Psoas muscle (tissue), 8 donors: Measurements from ENCODE around the gene SCG3. TPM values are rescaled to one million over a fixed set of nuclear protein-coding genes. Genes with fewer than 3 reads are reported as not detected.

ENCODE experiments used
- ATAC-seq, 4 donors: fragments of 200-7000 bp; cut with Tn5 transposase; one replicate each; pipeline ENCODE4 v1.9.1; 2020; ENCODE audit warnings: moderate library complexity in 3 of 4, mild to moderate bottlenecking in 2 of 4
- DNase-seq, 2 donors: peaks; one replicate each; pipeline ENCODE4 v3.0.0-alpha.2; 2020
- H3K27ac ChIP-seq: fragments of 200-600 bp; one replicate; pipeline ENCODE4 v1.8.0; 2022
- H3K27me3 ChIP-seq, 3 donors: fragments of 200-600 bp in 1 of 3; one replicate each; pipeline versions ENCODE4 v1.6.1 to v1.8.0; 2013 to 2022; ENCODE audit warnings: low read length in 2 of 3, mild to moderate bottlenecking in 2 of 3, moderate library complexity in 1 of 3; ENCODE audit not compliant: insufficient read depth in 3 of 3
- H3K36me3 ChIP-seq, 2 donors: fragments of 200-600 bp in 1 of 2; one replicate each; pipeline versions ENCODE4 v1.6.1 to v1.8.0; 2013 to 2022; ENCODE audit warnings: low read depth in 1 of 2, mild to moderate bottlenecking in 1 of 2, moderate library complexity in 1 of 2; ENCODE audit not compliant: insufficient read depth in 1 of 2
- H3K4me1 ChIP-seq: fragments of 200-600 bp; one replicate; pipeline ENCODE4 v1.8.0; 2022
- H3K4me3 ChIP-seq: fragments of 200-600 bp; one replicate; pipeline ENCODE4 v1.8.0; 2022; ENCODE audit warnings: mild to moderate bottlenecking
- H3K9me3 ChIP-seq: fragments of 200-600 bp; one replicate; pipeline ENCODE4 v1.8.0; 2022
- CTCF ChIP-seq: fragments of 200-600 bp; IDR thresholded peaks from one replicate; pipeline ENCODE4 v1.8.0; 2022; ENCODE audit warnings: antibody characterized with exemption
- WGBS, 3 donors: extraction: QIAGEN DNeasy Blood & Tissue Kit; methylation state at CpG; one replicate each; pipeline versions ENCODE4 v1.1.6 to v1.1.7; 2013; 5-methylcytosine and 5-hydroxymethylcytosine counted together
- intact Hi-C, 2 donors: fragments of 100-400 bp; cut with DNase I; formaldehyde crosslinking; loops; one replicate each; pipeline versions ENCODE4 v1.11.0 to v1.14.2; 2022
- polyA plus RNA-seq, 3 donors: library from polyadenylated mRNA; stranded (reverse); fragments of 200-250 nt; gene quantifications; one replicate each; pipeline ENCODE4 v1.2.3, GENCODE V29; 2013
- total RNA-seq, 4 donors: library from RNA; stranded (reverse); fragmentation: NEBNext Ultra II Directional in 2 of 4; extraction: Animal tissue kit (Norgen Biotek cat#: 25700) in 2 of 4; gene quantifications; one replicate each; pipeline versions ENCODE4 v1.2.1 to v1.2.4, GENCODE V29; 2021 to 2023
- donor health status: healthy with polysubstance abuse.
- donor health status: DM: no; HTN: no; CAD: no; lungs with moderate emphysema.
- donor health status: Bipolar disorder and iron deficiency.
- donor health status: healthy.
- donor health status: DM: yes; HTN: yes; CAD: no.
- donor health status: DM: no; HTN: no; CAD: no.
- donor health status: DM: no; HTN: no; CAD: no.
- donor health status: DM: yes; HTN: yes; CAD: no.

Gene SCG3
- total and polyA plus RNA-seq, 7 donors = 0.04 to 0.07 (median 0.06) TPM; not detected in 4

DNA sequence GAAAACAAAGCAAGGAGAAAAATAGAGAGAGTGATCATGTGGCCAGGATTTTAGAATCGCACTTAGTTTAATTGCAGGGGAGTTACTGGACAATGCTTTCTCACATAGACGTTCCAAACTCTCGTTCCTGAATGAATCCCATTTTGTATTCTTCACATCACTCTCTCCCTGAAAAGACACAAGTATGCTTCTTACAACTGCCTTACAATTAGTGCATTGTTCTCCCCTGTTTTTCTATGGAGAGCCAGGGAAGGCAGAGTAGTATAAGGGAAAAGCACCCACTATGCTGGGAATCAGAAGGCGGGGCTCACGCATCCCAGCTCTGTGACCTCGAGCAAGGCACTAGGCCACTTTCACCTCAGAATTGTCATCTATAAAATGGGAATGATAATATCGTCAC, 84.4 kb downstream of the SCG3 start:
- TF ChIP-seq CTCF = no peak
- H3K9me3 ChIP-seq = no peaks in the 10 kb centered on the region
- H3K4me3 ChIP-seq = no peak overlapping the region
- 70 to 77% (median 74%) methylated on average over 7 of the region's 7 CpGs for WGBS, 3 donors
- no peak for ATAC-seq
- intact Hi-C loops = no loop called here
- no peaks in the 10 kb centered on the region for H3K27me3 ChIP-seq
- no peak overlapping the region for H3K27ac ChIP-seq
- H3K36me3 ChIP-seq = peaks cover 0 to 17% of the 10 kb centered on the region in 2 donors
- DNase-seq = no peak
- H3K4me1 ChIP-seq = no peaks in the 10 kb centered on the region

DNA sequence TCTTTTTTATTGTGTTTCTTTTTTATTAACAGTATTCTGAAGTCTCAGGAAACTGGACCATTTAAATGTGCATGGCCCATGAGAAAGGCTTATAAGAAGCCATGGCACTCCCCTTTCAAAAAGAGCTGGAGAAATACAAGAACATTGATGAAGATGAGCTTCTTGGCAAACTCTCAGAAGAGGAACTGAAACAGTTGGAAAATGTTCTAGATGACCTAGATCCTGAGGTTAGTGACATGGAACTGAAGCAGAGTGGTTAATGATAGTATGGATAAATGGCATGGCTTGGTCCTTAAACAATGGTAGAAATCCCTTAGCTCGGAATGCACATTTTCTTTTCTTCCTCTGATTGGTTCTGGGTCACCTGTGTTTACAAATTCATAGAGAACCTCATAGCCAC, 85.0 kb downstream of the SCG3 start:
- TF ChIP-seq CTCF = no peak
- intact Hi-C loops = no loop called here
- Histone ChIP-seq H3K27ac (no peak overlapping the region), H3K27me3 (no peaks in the 10 kb centered on the region), H3K4me1 (no peaks in the 10 kb centered on the region), H3K36me3 (peaks cover 0 to 17% of the 10 kb centered on the region in 2 donors), H3K4me3 (no peak overlapping the region), H3K9me3 (no peaks in the 10 kb centered on the region)
- no peak for ATAC-seq
- 89 to 100% (median 96%) methylated on average over 1 of the region's 1 CpG for WGBS, 3 donors
- DNase-seq = no peak

- no peaks in the 10 kb centered on the region for H3K4me1 ChIP-seq
- 64 to 78% (median 70%) methylated on average over 9 of the region's 9 CpGs for WGBS, 3 donors
- DNase-seq = no peak
- no peaks in the 10 kb centered on the region for H3K27me3 ChIP-seq
- H3K4me3 ChIP-seq = no peak overlapping the region
- no peaks in the 10 kb centered on the region for H3K9me3 ChIP-seq
- TF ChIP-seq CTCF = no peak
- intact Hi-C loops = no loop called here
- peaks cover 0 to 20% of the 10 kb centered on the region in 2 donors for H3K36me3 ChIP-seq
- no peak overlapping the region for H3K27ac ChIP-seq
- ATAC-seq = no peak
Measured at GRCh38 chr15:51768018-51768417, 86.7 kb downstream of the SCG3 start.

Other genes starting within 250 kb of the SCG3 start
- gene DMXL2, start 58.7 kb upstream of the SCG3 start, total RNA-seq = 1 to 10 TPM; 1.9 to 3.3 (median 2.5) TPM
- 1 to 10 TPM; 2.9 to 8.0 (median 4.6) TPM for gene DMXL2, start 58.7 kb upstream of the SCG3 start, polyA plus RNA-seq
- 10 to 100 TPM in 2 of 4 donors, 1 to 10 TPM in 2; 5.6 to 16.8 (median 9.8) TPM for gene LYSMD2, start 56.2 kb downstream of the SCG3 start, total RNA-seq
- 1 to 10 TPM; 4.3 to 9.7 (median 6.8) TPM for gene LYSMD2, start 56.2 kb downstream of the SCG3 start, polyA plus RNA-seq
- 1 to 10 TPM; 2.1 to 5.8 (median 2.1) TPM for gene TMOD2, start 70.1 kb downstream of the SCG3 start, total RNA-seq
- gene TMOD2, start 70.1 kb downstream of the SCG3 start, polyA plus RNA-seq = 1 to 10 TPM in 1 of 3 donors, under 1 TPM in 2; 0.49 to 2.6 (median 0.82) TPM
- gene TMOD3, start 148.2 kb downstream of the SCG3 start, total RNA-seq = 10 to 100 TPM in 1 of 4 donors, 1 to 10 TPM in 3; 6.4 to 22.6 (median 7.9) TPM
- gene TMOD3, start 148.2 kb downstream of the SCG3 start, polyA plus RNA-seq = 10 to 100 TPM in 1 of 3 donors, 1 to 10 TPM in 2; 1.8 to 12.0 (median 4.1) TPM